K562 (cell line): ENCODE data around the gene RFPL3.

Experiments
- CTCF ChIP-seq, 3 experiments: IDR thresholded peaks in 2 of 3; conservative IDR thresholded peaks in 1 of 3; 2 replicates each; pipeline ENCODE4 v1.5.1; 2011 to 2012; ENCODE audit warnings: low read length in 3 of 3, mild to moderate bottlenecking in 3 of 3, control low read depth in 2 of 3, improper control_type of control experiment in 1 of 3, inconsistent platforms in 1 of 3, low read depth in 1 of 3, mixed read lengths in 1 of 3, moderate library complexity in 1 of 3; ENCODE audit not compliant: insufficient read depth in 2 of 3
- MIER1 ChIP-seq: fragments of 450-650 bp; IDR thresholded peaks from 2 replicates; pipeline ENCODE4 v1.6.1; 2016; ENCODE audit warnings: antibody characterized with exemption, mild to moderate bottlenecking, low read depth
- NBN ChIP-seq: fragments of 450-650 bp; IDR thresholded peaks from 2 replicates; pipeline ENCODE4 v1.6.1; 2016; ENCODE audit warnings: low read depth, mild to moderate bottlenecking
- RAD21 ChIP-seq, 2 experiments: fragments of 250-450 bp in 1 of 2; fragments of 450-650 bp in 1 of 2; sonication (Bioruptor Pico) in 1 of 2; formaldehyde crosslinking in 1 of 2; IDR thresholded peaks in 1 of 2; conservative IDR thresholded peaks in 1 of 2; 2 replicates each; pipeline versions ENCODE4 v1.4.0 to v1.8.0; 2020 to 2022; ENCODE audit warnings: mild to moderate bottlenecking in 2 of 2, moderate library complexity in 1 of 2
- SAFB2 ChIP-seq: fragments of 200-400 bp; formaldehyde crosslinking; IDR thresholded peaks from 2 replicates; pipeline ENCODE4 v1.6.1; 2018; ENCODE audit warnings: borderline replicate concordance, low read length, low read depth, moderate library complexity; ENCODE audit not compliant: severe bottlenecking
- ZBTB17 ChIP-seq: fragments of 450-650 bp; formaldehyde crosslinking; IDR thresholded peaks from 2 replicates; pipeline ENCODE4 v1.4.0; 2020; ENCODE audit warnings: mild to moderate bottlenecking
- ZFX ChIP-seq: sonication (generic); formaldehyde crosslinking; IDR thresholded peaks from 2 replicates; pipeline ENCODE4 v1.8.0; 2022; ENCODE audit warnings: mild to moderate bottlenecking, missing genetic modification reagents, moderate library complexity
- TF ChIP-seq, protein P1 (sequence below): sonication (generic); formaldehyde crosslinking; IDR thresholded peaks from 2 replicates; pipeline ENCODE4 v1.8.1; 2023; ENCODE audit warnings: missing genetic modification reagents, mild to moderate bottlenecking, borderline replicate concordance

DNA sequence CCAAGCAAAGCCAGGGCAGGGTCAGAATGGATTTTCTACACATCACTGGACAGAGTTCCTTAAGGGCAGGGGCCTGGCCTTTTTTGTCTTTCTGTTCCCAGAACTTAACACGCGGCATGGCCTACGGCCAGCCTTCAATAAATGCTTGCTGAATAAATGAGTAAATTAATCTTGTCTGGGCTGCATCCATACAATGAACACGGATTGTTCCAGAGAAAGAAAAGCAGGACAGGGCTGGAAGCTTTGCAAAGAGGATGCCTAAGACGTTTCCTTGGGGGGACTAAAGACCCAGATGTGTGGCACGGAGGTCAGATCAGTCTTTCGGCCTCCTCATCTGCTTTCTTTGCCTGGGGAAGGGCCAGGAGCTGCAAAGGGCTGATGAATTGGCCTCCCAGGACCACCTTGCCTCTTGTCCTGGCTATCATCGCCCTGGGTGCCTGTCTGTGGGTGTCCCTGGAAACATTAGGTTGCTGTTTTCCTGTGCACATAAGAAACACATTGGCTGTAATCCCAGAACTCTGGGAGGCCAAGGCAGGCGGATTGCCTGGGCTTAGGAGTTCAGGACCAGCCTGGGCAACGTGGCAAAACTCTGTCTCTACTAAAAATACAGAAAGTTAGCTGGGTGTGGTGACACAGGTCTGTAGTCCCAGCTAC is 20.8 kb upstream of the RFPL3 start:
- TF ChIP-seq RAD21 (CRISPR knock-in tag; conservative IDR thresholded peaks at IDR 0.05 in 1 of 2, IDR thresholded peaks at IDR 0.05 in 1 of 2) (no peak), ZBTB17 (no peak), SAFB2 (no peak), MIER1 (no peak), CTCF (IDR thresholded peaks at IDR 0.05 in 2 of 3, conservative IDR thresholded peaks at IDR 0.05 in 1 of 3; ENCODE audit: insufficient read depth in 2 of 3, low read depth in 1 of 3, low read length in 3 of 3) (no peak), ZFX (CRISPR knock-in tag) (no peak), NBN (no peak)
- TF ChIP-seq, protein P1, sequence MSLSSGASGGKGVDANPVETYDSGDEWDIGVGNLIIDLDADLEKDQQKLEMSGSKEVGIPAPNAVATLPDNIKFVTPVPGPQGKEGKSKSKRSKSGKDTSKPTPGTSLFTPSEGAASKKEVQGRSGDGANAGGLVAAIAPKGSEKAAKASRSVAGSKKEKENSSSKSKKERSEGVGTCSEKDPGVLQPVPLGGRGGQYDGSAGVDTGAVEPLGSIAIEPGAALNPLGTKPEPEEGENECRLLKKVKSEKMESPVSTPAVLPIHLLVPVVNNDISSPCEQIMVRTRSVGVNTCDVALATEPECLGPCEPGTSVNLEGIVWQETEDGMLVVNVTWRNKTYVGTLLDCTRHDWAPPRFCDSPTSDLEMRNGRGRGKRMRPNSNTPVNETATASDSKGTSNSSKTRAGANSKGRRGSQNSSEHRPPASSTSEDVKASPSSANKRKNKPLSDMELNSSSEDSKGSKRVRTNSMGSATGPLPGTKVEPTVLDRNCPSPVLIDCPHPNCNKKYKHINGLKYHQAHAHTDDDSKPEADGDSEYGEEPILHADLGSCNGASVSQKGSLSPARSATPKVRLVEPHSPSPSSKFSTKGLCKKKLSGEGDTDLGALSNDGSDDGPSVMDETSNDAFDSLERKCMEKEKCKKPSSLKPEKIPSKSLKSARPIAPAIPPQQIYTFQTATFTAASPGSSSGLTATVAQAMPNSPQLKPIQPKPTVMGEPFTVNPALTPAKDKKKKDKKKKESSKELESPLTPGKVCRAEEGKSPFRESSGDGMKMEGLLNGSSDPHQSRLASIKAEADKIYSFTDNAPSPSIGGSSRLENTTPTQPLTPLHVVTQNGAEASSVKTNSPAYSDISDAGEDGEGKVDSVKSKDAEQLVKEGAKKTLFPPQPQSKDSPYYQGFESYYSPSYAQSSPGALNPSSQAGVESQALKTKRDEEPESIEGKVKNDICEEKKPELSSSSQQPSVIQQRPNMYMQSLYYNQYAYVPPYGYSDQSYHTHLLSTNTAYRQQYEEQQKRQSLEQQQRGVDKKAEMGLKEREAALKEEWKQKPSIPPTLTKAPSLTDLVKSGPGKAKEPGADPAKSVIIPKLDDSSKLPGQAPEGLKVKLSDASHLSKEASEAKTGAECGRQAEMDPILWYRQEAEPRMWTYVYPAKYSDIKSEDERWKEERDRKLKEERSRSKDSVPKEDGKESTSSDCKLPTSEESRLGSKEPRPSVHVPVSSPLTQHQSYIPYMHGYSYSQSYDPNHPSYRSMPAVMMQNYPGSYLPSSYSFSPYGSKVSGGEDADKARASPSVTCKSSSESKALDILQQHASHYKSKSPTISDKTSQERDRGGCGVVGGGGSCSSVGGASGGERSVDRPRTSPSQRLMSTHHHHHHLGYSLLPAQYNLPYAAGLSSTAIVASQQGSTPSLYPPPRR (CRISPR knock-in tag): no peak
